H1 (cell line): ENCODE measurements around the gene P2RX1. TPM values are rescaled to one million over a fixed set of nuclear protein-coding genes. Genes with fewer than 3 reads are reported as not detected.

Experiments used
- CTCF ChIA-PET: fragments of 300-600 bp; sonication (Branson Sonifier 250); formaldehyde crosslinking; loops from one replicate; lab custom pipeline; 2021; ENCODE audit not compliant: partially characterized antibody; lab: Charles Lee
- POLR2A ChIA-PET: fragments of 300-600 bp; sonication (Branson Sonifier 250); formaldehyde crosslinking; loops from one replicate; lab custom pipeline; 2021; ENCODE audit warnings: inconsistent platforms; ENCODE audit not compliant: partially characterized antibody; lab: Charles Lee
- DNase-seq, 2 experiments: peaks; one replicate each; pipeline versions ENCODE4 v3.0.0 to v3.0.0-alpha.2; 2010 to 2022; ENCODE audit warnings: low spot score in 2 of 2, low read depth in 1 of 2, mixed read lengths in 1 of 2
- FAIRE-seq: peaks from 2 replicates; lab custom pipeline; 2011; peaks lifted over from hg19 to GRCh38; lab: Jason Lieb, UNC
- H2AFZ ChIP-seq: 2 replicates; pipeline ENCODE4 v1.8.1; 2012; ENCODE audit warnings: low read length, inconsistent platforms
- H2AK5ac ChIP-seq: 2 replicates; pipeline ENCODE4 v1.6.1; 2013; ENCODE audit warnings: low read depth, low read length
- H2BK120ac ChIP-seq: replicated peaks from 2 replicates; pipeline ENCODE3; 2013; ENCODE audit warnings: low read depth, low read length, inconsistent platforms
- H2BK12ac ChIP-seq: 2 replicates; pipeline ENCODE4 v1.6.1; 2013; ENCODE audit warnings: low read depth, low read length
- H2BK15ac ChIP-seq: 2 replicates; pipeline ENCODE4 v1.6.1; 2013; ENCODE audit warnings: low read length
- H2BK20ac ChIP-seq: 2 replicates; pipeline ENCODE4 v1.6.1; 2013; ENCODE audit warnings: low read length
- H2BK5ac ChIP-seq: 2 replicates; pipeline ENCODE4 v1.6.1; 2013; ENCODE audit warnings: low read depth, low read length
- H3K14ac ChIP-seq: 2 replicates; pipeline ENCODE4 v1.6.1; 2013; ENCODE audit warnings: inconsistent platforms; ENCODE audit not compliant: insufficient read length
- H3K18ac ChIP-seq: 2 replicates; pipeline ENCODE4 v1.6.1; 2013; ENCODE audit warnings: low read length; ENCODE audit errors: extremely low read depth
- H3K23ac ChIP-seq: 2 replicates; pipeline ENCODE4 v1.6.1; 2013; ENCODE audit warnings: inconsistent platforms; ENCODE audit not compliant: insufficient read length
- H3K23me2 ChIP-seq: 2 replicates; pipeline ENCODE4 v1.6.1; 2013; ENCODE audit warnings: low read depth, low read length
- H3K27ac ChIP-seq: 2 replicates; pipeline ENCODE4 v1.6.1; 2011; ENCODE audit warnings: low read depth, low read length, inconsistent platforms
- H3K27me3 ChIP-seq, 4 experiments: replicated peaks in 1 of 4; 1 replicate in 1 of 4; 2 replicates in 3 of 4; pipeline versions ENCODE4 v1.6.1 to v1.8.1; 2011 to 2013; ENCODE audit warnings: low read length in 3 of 4, mild to moderate bottlenecking in 3 of 4, inconsistent platforms in 2 of 4, mixed read lengths in 2 of 4, moderate library complexity in 1 of 4; ENCODE audit not compliant: control insufficient read depth in 3 of 4, insufficient read depth in 3 of 4; ENCODE audit errors: extremely low read depth in 1 of 4
- H3K36me3 ChIP-seq, 4 experiments: 2 replicates each; pipeline versions ENCODE4 v1.6.1 to v1.8.1; 2011 to 2013; ENCODE audit warnings: mild to moderate bottlenecking in 4 of 4, low read length in 3 of 4, moderate library complexity in 2 of 4, control low read depth in 1 of 4, inconsistent platforms in 1 of 4; ENCODE audit not compliant: insufficient read depth in 4 of 4, control insufficient read depth in 2 of 4
- H3K4ac ChIP-seq: replicated peaks from 2 replicates; pipeline ENCODE3; 2013; ENCODE audit warnings: low read length, low read depth, mixed read lengths, inconsistent platforms; ENCODE audit not compliant: insufficient read length
- H3K4me1 ChIP-seq, 4 experiments: replicated peaks in 1 of 4; 1 replicate in 1 of 4; 2 replicates in 3 of 4; pipeline versions ENCODE4 v1.6.1 to v1.8.1; 2011 to 2013; ENCODE audit warnings: low read length in 3 of 4, inconsistent platforms in 2 of 4, mixed read lengths in 1 of 4; ENCODE audit not compliant: insufficient read depth in 4 of 4, control insufficient read depth in 3 of 4
- H3K4me2 ChIP-seq, 2 experiments: 2 replicates each; pipeline versions ENCODE4 v1.6.1 to v1.8.1; 2011 to 2013; ENCODE audit warnings: low read depth in 2 of 2, low read length in 2 of 2, control low read depth in 1 of 2, inconsistent platforms in 1 of 2, mild to moderate bottlenecking in 1 of 2; ENCODE audit not compliant: insufficient read depth in 1 of 2
- H3K4me3 ChIP-seq, 4 experiments: fragments of 200-600, 300-600 bp in 1 of 4; sonication (generic), shearing (Covaris generic), sonication (Bioruptor Twin) in 1 of 4; 2 replicates each; pipeline versions ENCODE4 v1.5.1 to v1.8.1; 2011 to 2016; ENCODE audit warnings: low read length in 4 of 4, low read depth in 3 of 4, control low read depth in 2 of 4, inconsistent platforms in 2 of 4, mild to moderate bottlenecking in 2 of 4, mixed read lengths in 1 of 4, moderate library complexity in 1 of 4; ENCODE audit not compliant: insufficient read depth in 2 of 4; ENCODE audit errors: extremely low read depth in 1 of 4
- H3K56ac ChIP-seq: replicated peaks from 2 replicates; pipeline ENCODE3; 2013; ENCODE audit warnings: low read depth, mild to moderate bottlenecking, mixed read lengths, low read length, inconsistent platforms; ENCODE audit not compliant: insufficient read length
- H3K79me1 ChIP-seq: 2 replicates; pipeline ENCODE4 v1.6.1; 2013; ENCODE audit warnings: low read depth, low read length, control low read depth
- H3K79me2 ChIP-seq, 2 experiments: 2 replicates each; pipeline versions ENCODE4 v1.6.1 to v1.8.1; 2012 to 2013; ENCODE audit warnings: low read length in 2 of 2, mild to moderate bottlenecking in 2 of 2, inconsistent platforms in 1 of 2; ENCODE audit not compliant: insufficient read depth in 2 of 2, control insufficient read depth in 1 of 2
- H3K9ac ChIP-seq, 4 experiments: replicated peaks in 1 of 4; 1 replicate in 1 of 4; 2 replicates in 3 of 4; pipeline versions ENCODE4 v1.6.1 to v1.8.1; 2011 to 2013; ENCODE audit warnings: low read depth in 3 of 4, low read length in 3 of 4, control low read depth in 2 of 4, mild to moderate bottlenecking in 2 of 4, moderate library complexity in 2 of 4, inconsistent platforms in 1 of 4; ENCODE audit errors: extremely low read depth in 1 of 4
- H3K9me3 ChIP-seq, 2 experiments: 2 replicates each; pipeline versions ENCODE4 v1.6.1 to v1.8.1; 2012 to 2013; ENCODE audit warnings: mild to moderate bottlenecking in 2 of 2, moderate library complexity in 2 of 2, control low read depth in 1 of 2, inconsistent platforms in 1 of 2, low read depth in 1 of 2, low read length in 1 of 2, mixed read lengths in 1 of 2; ENCODE audit not compliant: insufficient read depth in 2 of 2
- H4K20me1 ChIP-seq, 2 experiments: replicated peaks in 1 of 2; 2 replicates each; pipeline versions ENCODE3 to v1.8.1; 2011 to 2013; ENCODE audit warnings: inconsistent platforms in 2 of 2, low read length in 2 of 2, mild to moderate bottlenecking in 1 of 2; ENCODE audit not compliant: insufficient read depth in 2 of 2, control insufficient read depth in 1 of 2
- H4K5ac ChIP-seq: 2 replicates; pipeline ENCODE4 v1.6.1; 2013; ENCODE audit warnings: low read length, low read depth, mixed read lengths, inconsistent platforms; ENCODE audit not compliant: insufficient read length
- H4K8ac ChIP-seq: 2 replicates; pipeline ENCODE4 v1.8.0; 2013; ENCODE audit warnings: mild to moderate bottlenecking, moderate library complexity, low read length, inconsistent platforms; ENCODE audit not compliant: insufficient read depth; ENCODE audit errors: extremely low read depth
- H4K91ac ChIP-seq: replicated peaks from 2 replicates; pipeline ENCODE3; 2013; ENCODE audit warnings: low read length, mixed read lengths, inconsistent platforms; ENCODE audit not compliant: insufficient read length
- CBX8 ChIP-seq: fragments of 300-800, 300-1000 bp; sonication (generic); IDR thresholded peaks from 2 replicates; pipeline ENCODE4 v1.7.1; 2016; ENCODE audit warnings: low read depth, low read length, borderline replicate concordance
- EP300 ChIP-seq, 2 experiments: IDR thresholded peaks; 1 replicate in 1 of 2; 2 replicates in 1 of 2; pipeline ENCODE4 v1.6.1; 2011 to 2012; ENCODE audit warnings: low read depth in 2 of 2, low read length in 2 of 2, mild to moderate bottlenecking in 2 of 2, borderline replicate concordance in 1 of 2, inconsistent platforms in 1 of 2, moderate library complexity in 1 of 2
- SP1 ChIP-seq: IDR thresholded peaks from 2 replicates; pipeline ENCODE4 v1.6.1; 2011; ENCODE audit warnings: low read depth, low read length
- WGBS, 2 experiments: shearing (Covaris generic) in 1 of 2; methylation state at CpG; one replicate each; pipeline versions ENCODE4 v1.1.6 to v1.1.7; 2013 to 2015; ENCODE audit warnings: low lambda C conversion rate in 2 of 2, mixed read lengths in 2 of 2, inconsistent platforms in 1 of 2, low coverage in 1 of 2, missing lambda C conversion rate in 1 of 2; ENCODE audit not compliant: insufficient replicate concordance in 2 of 2, insufficient coverage in 1 of 2, insufficient read length in 1 of 2; ENCODE audit errors: extremely low coverage in 1 of 2, missing lambda C conversion rate in 1 of 2; 5-methylcytosine and 5-hydroxymethylcytosine counted together
- polyA plus RNA-seq, 7 experiments: library from polyadenylated mRNA; depleted of rRNA in 3 of 7; stranded (reverse) in 5 of 7; unstranded in 2 of 7; fragments of >200 nt in 5 of 7; fragments of 200-250 nt in 2 of 7; gene quantifications; 1 replicate in 5 of 7; 2 replicates in 1 of 7; 4 replicates in 1 of 7; pipeline versions ENCODE4 v1.2.1 to v1.2.3, GENCODE V29; 2011 to 2013; ENCODE audit warnings: missing spikeins in 2 of 7, mixed read lengths in 2 of 7
- total RNA-seq: library from RNA; stranded (reverse); fragmentation: NEBNext Ultra II Directional; extraction: Animal tissue kit (Norgen Biotek cat#: 25700); gene quantifications from 2 replicates; pipeline ENCODE4 v1.2.1, GENCODE V29; 2021
- TF ChIP-seq, protein P1 (sequence below): IDR thresholded peaks from 2 replicates; pipeline ENCODE4 v1.6.1; 2012; ENCODE audit warnings: low read length, inconsistent platforms
- TF ChIP-seq, protein P2 (sequence below): IDR thresholded peaks from 2 replicates; pipeline ENCODE4 v1.6.1; 2012; ENCODE audit warnings: inconsistent platforms
- TF ChIP-seq, protein P3 (sequence below): IDR thresholded peaks from 2 replicates; pipeline ENCODE4 v1.6.1; 2011; ENCODE audit warnings: low read length, improper control_type of control experiment
- TF ChIP-seq, protein P4 (sequence below): IDR thresholded peaks from 2 replicates; pipeline ENCODE4 v1.6.1; 2011; ENCODE audit warnings: low read depth, mild to moderate bottlenecking, low read length; ENCODE audit not compliant: insufficient read depth

The P2RX1 gene
- total and polyA plus RNA-seq, 2 of the 8 experiments (the other 6 are each of a cell fraction or from before 2014, with no cell fraction given), result 0.45 to 1.1 TPM

DNA sequence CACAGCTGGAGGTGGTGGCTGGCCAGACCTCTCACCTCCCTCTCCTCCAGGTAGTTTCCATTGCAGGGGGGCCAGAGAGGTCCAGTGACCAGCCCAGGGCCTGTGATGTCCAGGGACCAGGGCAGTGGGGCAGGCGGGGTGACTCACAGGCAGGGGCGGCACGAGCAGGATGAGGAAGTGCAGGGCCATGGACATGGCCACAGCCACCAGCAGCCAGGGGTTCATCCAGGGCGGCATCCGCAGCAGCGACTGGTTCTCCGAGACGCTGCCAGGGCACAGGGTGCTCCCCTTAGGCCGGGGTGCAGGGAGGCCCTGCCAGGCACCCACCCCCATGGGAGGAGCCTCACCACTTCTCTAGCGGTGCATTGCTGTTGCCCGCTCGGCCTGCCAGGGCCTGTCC, 12.9 kb upstream of the P2RX1 start:
- Histone ChIP-seq H3K4me2 (no peak overlapping the region), H3K9ac (no peak overlapping the region), H2BK20ac (no peak overlapping the region), H4K91ac (no peak overlapping the region), H3K79me2 (no peaks in the 10 kb centered on the region), H2AK5ac (no peak overlapping the region), H4K5ac (no peak overlapping the region), H3K4me3 (no peak overlapping the region), H2AFZ (no peak overlapping the region), H3K56ac (no peak overlapping the region), H2BK5ac (no peak overlapping the region; the same call in 1 of the 2 replicates), H3K23me2 (no peaks in the 10 kb centered on the region), H4K8ac (peak overlapping the region; percentile 51; the same call in 1 of the 2 replicates), H3K27me3 (no peaks in the 10 kb centered on the region), H3K14ac (no peak overlapping the region), H3K27ac (no peak overlapping the region), H2BK120ac (no peak overlapping the region), H3K18ac (no peak overlapping the region), H3K36me3 (no peaks in the 10 kb centered on the region), H3K4ac (no peak overlapping the region), H4K20me1 (no peaks in the 10 kb centered on the region), H3K9me3 (no peaks in the 10 kb centered on the region), H2BK12ac (no peak overlapping the region), H3K79me1 (no peaks in the 10 kb centered on the region), H3K23ac (no peak overlapping the region), H3K4me1 (no peaks in the 10 kb centered on the region; a peak in 1 of 7 replicates), H2BK15ac (no peak overlapping the region)
- ChIA-PET POLR2A (no interaction called here), CTCF (interaction anchor here (0.8 to 1.9 kb wide), 3 partner anchors 36 to 145 kb away, joined by 4 read pairs; no protein-coding TSS in a partner anchor)
- DNase-seq (no peak), FAIRE-seq (no peak)
- TF ChIP-seq, protein P1, sequence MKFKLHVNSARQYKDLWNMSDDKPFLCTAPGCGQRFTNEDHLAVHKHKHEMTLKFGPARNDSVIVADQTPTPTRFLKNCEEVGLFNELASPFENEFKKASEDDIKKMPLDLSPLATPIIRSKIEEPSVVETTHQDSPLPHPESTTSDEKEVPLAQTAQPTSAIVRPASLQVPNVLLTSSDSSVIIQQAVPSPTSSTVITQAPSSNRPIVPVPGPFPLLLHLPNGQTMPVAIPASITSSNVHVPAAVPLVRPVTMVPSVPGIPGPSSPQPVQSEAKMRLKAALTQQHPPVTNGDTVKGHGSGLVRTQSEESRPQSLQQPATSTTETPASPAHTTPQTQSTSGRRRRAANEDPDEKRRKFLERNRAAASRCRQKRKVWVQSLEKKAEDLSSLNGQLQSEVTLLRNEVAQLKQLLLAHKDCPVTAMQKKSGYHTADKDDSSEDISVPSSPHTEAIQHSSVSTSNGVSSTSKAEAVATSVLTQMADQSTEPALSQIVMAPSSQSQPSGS, result no peak
- TF ChIP-seq, protein P2, sequence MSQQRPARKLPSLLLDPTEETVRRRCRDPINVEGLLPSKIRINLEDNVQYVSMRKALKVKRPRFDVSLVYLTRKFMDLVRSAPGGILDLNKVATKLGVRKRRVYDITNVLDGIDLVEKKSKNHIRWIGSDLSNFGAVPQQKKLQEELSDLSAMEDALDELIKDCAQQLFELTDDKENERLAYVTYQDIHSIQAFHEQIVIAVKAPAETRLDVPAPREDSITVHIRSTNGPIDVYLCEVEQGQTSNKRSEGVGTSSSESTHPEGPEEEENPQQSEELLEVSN, result no peak
- TF ChIP-seq CBX8 (no peak), EP300 (IDR thresholded peaks at IDR 0.05; ENCODE audit: borderline replicate concordance in 1 of 2, low read depth in 2 of 2, low read length in 2 of 2) (no peak), SP1 (no peak)
- TF ChIP-seq, protein P3, sequence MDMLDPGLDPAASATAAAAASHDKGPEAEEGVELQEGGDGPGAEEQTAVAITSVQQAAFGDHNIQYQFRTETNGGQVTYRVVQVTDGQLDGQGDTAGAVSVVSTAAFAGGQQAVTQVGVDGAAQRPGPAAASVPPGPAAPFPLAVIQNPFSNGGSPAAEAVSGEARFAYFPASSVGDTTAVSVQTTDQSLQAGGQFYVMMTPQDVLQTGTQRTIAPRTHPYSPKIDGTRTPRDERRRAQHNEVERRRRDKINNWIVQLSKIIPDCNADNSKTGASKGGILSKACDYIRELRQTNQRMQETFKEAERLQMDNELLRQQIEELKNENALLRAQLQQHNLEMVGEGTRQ, result no peak
- TF ChIP-seq, protein P4, sequence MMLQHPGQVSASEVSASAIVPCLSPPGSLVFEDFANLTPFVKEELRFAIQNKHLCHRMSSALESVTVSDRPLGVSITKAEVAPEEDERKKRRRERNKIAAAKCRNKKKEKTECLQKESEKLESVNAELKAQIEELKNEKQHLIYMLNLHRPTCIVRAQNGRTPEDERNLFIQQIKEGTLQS, result no peak
- 92% methylated on average over 10 of the region's 12 CpGs; no CpG with 5 or more reads in 1 of the 2 experiments for WGBS, 2 experiments
